22Rv1 (cell line): ENCODE measurements around the gene DRD2.

Experiments used
- CTCF ChIP-seq: fragments of 450-650 bp; IDR thresholded peaks from 2 replicates; pipeline ENCODE4 v1.5.1; 2017; ENCODE audit warnings: mild to moderate bottlenecking
- ZFX ChIP-seq: fragments of 450-650 bp; IDR thresholded peaks from 2 replicates; pipeline ENCODE4 v1.6.1; 2017; ENCODE audit warnings: antibody characterized with exemption, borderline replicate concordance

GRCh38 chr11:113400631-113401230, 74.5 kb downstream of the DRD2 start:
- TF ChIP-seq CTCF: no peak
- TF ChIP-seq ZFX: no peak
